Suprapubic skin (tissue), 3 donors: Measurements from ENCODE around the gene MEI1.

Experiments
- CTCF ChIP-seq, 2 donors: fragments of 200-600 bp in 1 of 2; fragments of 450-650 bp in 1 of 2; sonication (generic) in 1 of 2; IDR thresholded peaks; one replicate each; pipeline ENCODE4 v1.5.1; 2016 to 2019; ENCODE audit warnings: antibody characterized with exemption in 2 of 2, mild to moderate bottlenecking in 1 of 2, moderate library complexity in 1 of 2
- POLR2A ChIP-seq, 2 donors: fragments of 450-650 bp; IDR thresholded peaks; one replicate each; pipeline ENCODE4 v1.6.1; 2017; ENCODE audit warnings: antibody characterized with exemption in 2 of 2, mild to moderate bottlenecking in 2 of 2, moderate library complexity in 2 of 2

DNA sequence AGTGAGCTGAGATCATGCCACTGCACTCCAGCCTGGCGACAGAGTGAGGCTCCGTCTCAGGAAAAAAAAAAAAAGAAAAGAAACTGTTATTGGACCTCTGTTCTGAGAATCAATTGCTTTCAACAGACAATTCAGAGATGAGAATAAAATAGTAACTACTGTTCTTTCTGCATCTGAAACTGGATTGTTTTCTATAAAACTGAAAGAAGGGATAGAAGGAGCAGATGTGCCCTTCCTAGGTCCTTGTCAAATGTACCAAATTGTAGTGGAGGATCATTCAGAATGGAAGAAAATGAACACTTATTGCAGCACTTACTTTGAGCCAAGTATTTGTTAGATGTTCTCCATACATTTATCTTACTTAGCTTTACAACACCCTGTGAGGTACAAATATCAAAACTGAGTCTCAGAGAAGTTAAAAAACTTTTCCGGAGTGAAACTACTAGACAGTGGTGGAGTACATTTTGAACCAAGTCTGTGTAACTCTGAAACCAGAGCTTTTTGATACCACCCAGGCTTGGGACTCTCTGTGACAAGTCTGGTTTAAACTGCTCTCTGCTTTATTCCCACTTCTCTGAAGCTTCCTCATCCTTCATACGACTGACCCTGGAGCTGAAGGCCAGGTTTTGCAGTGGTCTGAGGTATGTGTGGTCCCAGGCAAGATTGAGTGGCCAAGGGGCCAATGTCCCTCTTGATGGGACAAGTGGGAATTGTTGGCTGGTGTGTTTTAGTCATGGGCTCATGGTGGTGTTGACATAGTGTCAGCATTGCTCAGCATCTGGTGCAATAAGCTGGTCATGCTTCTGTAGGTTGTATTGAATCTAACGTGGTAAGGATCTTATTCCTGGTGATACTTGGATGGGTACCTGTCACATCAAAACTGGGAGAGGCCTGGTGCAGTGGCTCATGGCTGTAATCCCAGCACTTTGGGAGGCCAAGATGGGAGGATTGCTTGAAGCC, 53.0 kb downstream of the MEI1 start:
- TF ChIP-seq CTCF (IDR thresholded peaks at IDR 0.05) (no peak), POLR2A (IDR thresholded peaks at IDR 0.05) (no peak)
